Esophagus (tissue), 2 donors: ENCODE measurements around the gene DLK1. TPM values are rescaled to one million over a fixed set of nuclear protein-coding genes. Genes with fewer than 3 reads are reported as not detected.

Experiments
- H3K27ac ChIP-seq, 2 donors: one replicate each; pipeline ENCODE4 v1.5.1; 2013; ENCODE audit warnings: low read depth in 2 of 2, mild to moderate bottlenecking in 2 of 2, inconsistent platforms in 1 of 2, low read length in 1 of 2, moderate library complexity in 1 of 2
- H3K27me3 ChIP-seq, 2 donors: one replicate each; pipeline ENCODE4 v1.6.1; 2013; ENCODE audit warnings: low read length in 2 of 2, control low read depth in 1 of 2, mild to moderate bottlenecking in 1 of 2; ENCODE audit not compliant: insufficient read depth in 2 of 2, control insufficient read depth in 1 of 2
- H3K36me3 ChIP-seq, 2 donors: one replicate each; pipeline ENCODE4 v1.6.1; 2013; ENCODE audit warnings: low read length in 1 of 2; ENCODE audit not compliant: control insufficient read depth in 2 of 2, insufficient read depth in 2 of 2
- H3K4me1 ChIP-seq, 2 donors: one replicate each; pipeline ENCODE4 v1.6.1; 2013; ENCODE audit warnings: low read length in 1 of 2; ENCODE audit not compliant: control insufficient read depth in 2 of 2, insufficient read depth in 2 of 2
- H3K4me3 ChIP-seq, 2 donors: one replicate each; pipeline ENCODE4 v1.5.1; 2013; ENCODE audit warnings: low read length in 2 of 2, mild to moderate bottlenecking in 2 of 2, low read depth in 1 of 2, moderate library complexity in 1 of 2
- H3K9me3 ChIP-seq, 2 donors: one replicate each; pipeline ENCODE4 v1.6.1; 2013; ENCODE audit warnings: mild to moderate bottlenecking in 2 of 2, low read depth in 1 of 2, low read length in 1 of 2, moderate library complexity in 1 of 2; ENCODE audit not compliant: control insufficient read depth in 2 of 2, insufficient read depth in 1 of 2
- WGBS, 2 donors: extraction: QIAGEN DNeasy Blood & Tissue Kit; methylation state at CpG; one replicate each; pipeline ENCODE4 v1.1.7; 2013; 5-methylcytosine and 5-hydroxymethylcytosine counted together
- polyA plus RNA-seq, 2 donors: library from polyadenylated mRNA; stranded (reverse); fragments of 200-250 nt; gene quantifications; one replicate each; pipeline ENCODE4 v1.2.3, GENCODE V29; 2013
- donor health status: healthy with polysubstance abuse.
- donor health status: Bipolar disorder and iron deficiency.

The DLK1 gene
- polyA plus RNA-seq, 2 donors = 0.16 TPM; not detected in 1

DNA sequence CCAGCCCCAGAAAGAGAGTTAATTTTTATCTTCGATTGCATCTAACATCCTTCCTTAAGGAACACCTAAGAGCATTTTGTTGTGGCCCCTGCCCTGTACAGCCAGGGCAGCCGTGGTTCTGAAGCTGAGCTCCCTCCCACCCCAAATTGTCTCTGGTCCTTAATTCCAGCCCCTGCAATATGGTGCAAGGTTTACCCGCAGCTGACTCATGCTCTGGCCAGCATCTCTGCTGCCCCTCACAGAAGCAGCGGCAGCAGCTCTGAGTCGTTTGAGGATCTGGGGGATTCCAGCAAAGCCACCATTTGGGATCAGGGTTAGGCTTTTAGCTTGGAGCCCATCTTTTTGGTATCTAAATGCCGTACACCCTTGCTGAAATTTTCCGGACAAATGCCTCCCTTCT, 3.3 kb downstream of the DLK1 start:
- Histone ChIP-seq H3K36me3 (no peaks in the 10 kb centered on the region), H3K27ac (no peak overlapping the region), H3K4me3 (no peak overlapping the region), H3K27me3 (peaks cover 9 to 10% of the 10 kb centered on the region in 2 donors), H3K9me3 (peaks cover 0 to 8% of the 10 kb centered on the region in 2 donors), H3K4me1 (no peaks in the 10 kb centered on the region)
- WGBS, 2 donors = 54 to 61% methylated on average over 7 of the region's 7 CpGs

DNA sequence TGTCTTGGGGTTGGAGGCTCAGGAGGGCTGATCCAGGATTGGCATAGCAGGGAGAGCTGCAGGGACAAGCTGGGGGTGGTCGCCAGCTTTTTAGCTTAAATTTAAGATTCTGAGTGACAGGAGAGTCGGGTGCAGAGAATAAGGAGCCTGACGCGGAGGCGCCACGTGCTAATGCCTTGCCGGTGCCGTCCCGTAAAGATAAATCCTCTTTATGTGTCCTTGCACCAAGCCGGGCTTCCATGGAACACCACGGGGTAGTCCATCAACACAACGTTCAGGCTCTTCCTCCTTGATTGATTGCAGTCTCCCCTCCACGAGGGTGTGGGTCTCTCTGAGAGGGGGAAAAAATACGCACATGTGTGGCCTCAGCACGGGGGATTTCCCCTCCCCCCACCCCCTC, 3.9 kb downstream of the DLK1 start:
- 49 to 51% methylated on average over 15 of the region's 15 CpGs for WGBS, 2 donors
- Histone ChIP-seq H3K36me3 (no peaks in the 10 kb centered on the region), H3K4me1 (no peaks in the 10 kb centered on the region), H3K4me3 (no peak overlapping the region), H3K9me3 (peaks cover 0 to 5% of the 10 kb centered on the region in 2 donors), H3K27ac (no peak overlapping the region), H3K27me3 (peaks cover 9 to 10% of the 10 kb centered on the region in 2 donors)

- H3K9me3 ChIP-seq = no peaks in the 10 kb centered on the region
- peaks cover 6 to 9% of the 10 kb centered on the region in 2 donors for H3K27me3 ChIP-seq
- no peaks in the 10 kb centered on the region for H3K4me1 ChIP-seq
- WGBS, 2 donors = 68 to 77% methylated on average over 7 of the region's 7 CpGs
- H3K36me3 ChIP-seq = no peaks in the 10 kb centered on the region
- H3K4me3 ChIP-seq = no peak overlapping the region
- no peak overlapping the region for H3K27ac ChIP-seq
These were observed 4.4 kb downstream of the DLK1 start for GRCh38 chr14:100731011-100731670.

DNA sequence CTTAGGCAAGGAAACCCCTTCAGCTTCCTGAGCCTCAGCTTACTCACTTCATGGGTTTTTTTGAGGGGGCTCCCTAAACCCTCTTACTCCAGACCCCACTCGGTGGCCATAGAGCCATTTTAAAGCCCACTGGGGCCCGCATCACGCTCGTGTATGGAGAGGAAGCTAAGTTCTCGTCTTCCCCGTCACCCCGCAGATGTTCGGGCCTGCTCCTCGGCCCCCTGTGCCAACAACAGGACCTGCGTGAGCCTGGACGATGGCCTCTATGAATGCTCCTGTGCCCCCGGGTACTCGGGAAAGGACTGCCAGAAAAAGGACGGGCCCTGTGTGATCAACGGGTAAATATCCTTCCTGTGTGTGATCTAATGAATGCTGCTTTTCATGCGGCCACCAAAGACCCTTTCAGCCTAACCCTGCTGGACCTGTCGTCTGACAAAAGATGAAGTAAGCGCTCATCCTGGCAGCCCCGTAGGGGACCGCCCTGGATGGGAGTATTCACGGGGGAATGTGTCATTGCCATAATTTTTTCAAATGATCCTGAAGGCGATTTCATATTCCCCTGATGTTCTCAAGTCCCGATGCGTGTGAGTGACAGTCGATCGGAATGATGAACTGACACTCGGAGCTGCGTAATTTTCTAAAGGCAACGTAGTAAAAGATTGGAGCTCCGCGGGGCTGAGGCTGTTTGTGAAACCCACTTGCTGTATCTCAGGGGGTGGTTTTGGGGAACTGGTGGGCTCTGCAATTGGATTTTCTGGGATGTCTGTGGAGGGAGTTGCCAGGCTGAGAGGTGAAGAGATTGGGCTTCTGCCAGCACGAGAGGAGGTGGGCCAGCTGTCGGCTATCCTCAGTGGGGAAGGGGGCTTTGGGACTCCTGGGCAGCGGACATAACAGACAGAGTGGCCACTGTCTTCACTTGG, 5.4 kb downstream of the DLK1 start:
- Histone ChIP-seq H3K4me1 (no peaks in the 10 kb centered on the region), H3K27ac (no peak overlapping the region), H3K27me3 (peaks cover 2 to 5% of the 10 kb centered on the region in 2 donors), H3K9me3 (no peaks in the 10 kb centered on the region), H3K36me3 (no peaks in the 10 kb centered on the region), H3K4me3 (no peak overlapping the region)
- 83 to 86% methylated on average over 34 of the region's 34 CpGs for WGBS, 2 donors

DNA sequence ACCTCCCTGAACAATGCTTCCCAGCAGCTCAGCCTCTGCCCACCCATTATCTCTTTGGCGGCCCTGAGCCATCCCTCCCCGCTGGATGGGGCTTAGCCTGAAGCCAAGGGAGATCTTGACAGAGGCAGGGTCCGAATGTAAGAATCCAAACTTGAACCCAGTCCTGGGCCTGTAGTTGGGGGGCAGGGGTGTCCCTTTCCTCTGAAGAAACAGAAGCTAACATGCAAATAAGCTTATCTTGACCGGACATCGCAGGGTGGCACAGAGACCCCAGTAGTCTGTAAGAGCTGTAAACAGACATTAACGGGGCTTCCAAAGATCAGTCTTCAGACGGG, 6.0 kb downstream of the DLK1 start:
- H3K27ac ChIP-seq = no peak overlapping the region
- H3K36me3 ChIP-seq = no peaks in the 10 kb centered on the region
- H3K4me1 ChIP-seq = no peaks in the 10 kb centered on the region
- no peaks in the 10 kb centered on the region for H3K9me3 ChIP-seq
- no peak overlapping the region for H3K4me3 ChIP-seq
- 72 to 74% methylated on average over 7 of the region's 7 CpGs for WGBS, 2 donors
- no peaks in the 10 kb centered on the region for H3K27me3 ChIP-seq

DNA sequence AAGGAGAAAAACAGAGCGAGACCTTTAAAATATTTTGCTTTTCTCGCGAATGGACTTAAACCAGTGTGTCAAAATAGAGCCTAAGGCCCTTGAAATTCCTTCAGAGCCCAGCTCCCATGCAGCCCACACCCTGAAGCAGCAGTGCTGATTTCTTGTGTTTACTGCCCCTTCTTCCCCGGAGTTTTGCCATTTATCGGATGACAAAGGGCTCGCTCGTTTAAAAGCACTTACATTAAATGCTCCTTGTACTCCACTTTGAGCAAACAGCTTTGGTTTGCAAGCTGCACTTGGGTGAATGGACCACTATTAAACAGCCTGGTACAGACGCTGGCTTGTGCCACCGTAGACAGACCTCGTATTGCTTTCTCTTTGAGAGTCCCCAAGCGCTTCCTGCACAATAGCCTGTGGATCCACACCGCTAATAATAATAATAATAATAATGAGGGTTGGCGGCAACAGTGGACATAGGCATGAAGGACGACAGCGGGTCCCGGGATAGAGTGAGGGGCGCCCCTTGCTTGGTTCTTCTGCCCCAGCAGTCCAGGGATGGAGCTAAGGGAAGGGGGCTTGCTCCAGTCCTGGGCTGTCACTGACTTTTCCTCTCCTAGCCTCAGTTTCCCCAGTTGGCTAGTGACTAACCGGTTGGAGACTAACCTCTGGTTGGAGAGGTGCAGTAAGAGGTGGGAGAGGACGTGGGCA, 6.6 kb downstream of the DLK1 start:
- Histone ChIP-seq H3K27me3 (no peaks in the 10 kb centered on the region), H3K4me3 (no peak overlapping the region), H3K27ac (no peak overlapping the region), H3K4me1 (no peaks in the 10 kb centered on the region), H3K36me3 (no peaks in the 10 kb centered on the region), H3K9me3 (no peaks in the 10 kb centered on the region)
- WGBS, 2 donors = 80 to 81% methylated on average over 19 of the region's 19 CpGs

DNA sequence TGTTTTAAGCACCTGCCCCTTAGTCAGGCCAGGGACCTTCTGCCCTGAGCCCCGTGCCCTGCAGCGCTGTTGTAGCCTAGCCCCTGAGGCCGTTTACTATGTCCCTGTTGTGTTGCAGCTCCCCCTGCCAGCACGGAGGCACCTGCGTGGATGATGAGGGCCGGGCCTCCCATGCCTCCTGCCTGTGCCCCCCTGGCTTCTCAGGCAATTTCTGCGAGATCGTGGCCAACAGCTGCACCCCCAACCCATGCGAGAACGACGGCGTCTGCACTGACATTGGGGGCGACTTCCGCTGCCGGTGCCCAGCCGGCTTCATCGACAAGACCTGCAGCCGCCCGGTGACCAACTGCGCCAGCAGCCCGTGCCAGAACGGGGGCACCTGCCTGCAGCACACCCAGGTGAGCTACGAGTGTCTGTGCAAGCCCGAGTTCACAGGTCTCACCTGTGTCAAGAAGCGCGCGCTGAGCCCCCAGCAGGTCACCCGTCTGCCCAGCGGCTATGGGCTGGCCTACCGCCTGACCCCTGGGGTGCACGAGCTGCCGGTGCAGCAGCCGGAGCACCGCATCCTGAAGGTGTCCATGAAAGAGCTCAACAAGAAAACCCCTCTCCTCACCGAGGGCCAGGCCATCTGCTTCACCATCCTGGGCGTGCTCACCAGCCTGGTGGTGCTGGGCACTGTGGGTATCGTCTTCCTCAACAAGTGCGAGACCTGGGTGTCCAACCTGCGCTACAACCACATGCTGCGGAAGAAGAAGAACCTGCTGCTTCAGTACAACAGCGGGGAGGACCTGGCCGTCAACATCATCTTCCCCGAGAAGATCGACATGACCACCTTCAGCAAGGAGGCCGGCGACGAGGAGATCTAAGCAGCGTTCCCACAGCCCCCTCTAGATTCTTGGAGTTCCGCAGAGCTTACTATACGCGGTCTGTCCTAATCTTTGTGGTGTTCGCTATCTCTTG, 7.6 kb downstream of the DLK1 start:
- 91% methylated on average over 52 of the region's 52 CpGs for WGBS, 2 donors
- Histone ChIP-seq H3K9me3 (no peaks in the 10 kb centered on the region), H3K4me1 (no peaks in the 10 kb centered on the region), H3K4me3 (no peak overlapping the region), H3K27ac (no peak overlapping the region), H3K27me3 (no peaks in the 10 kb centered on the region), H3K36me3 (no peaks in the 10 kb centered on the region)

- H3K27ac ChIP-seq = no peak overlapping the region
- no peaks in the 10 kb centered on the region for H3K9me3 ChIP-seq
- no peaks in the 10 kb centered on the region for H3K36me3 ChIP-seq
- no peak overlapping the region for H3K4me3 ChIP-seq
- no peaks in the 10 kb centered on the region for H3K4me1 ChIP-seq
- WGBS, 2 donors = 90 to 91% methylated on average over 17 of the region's 17 CpGs
- H3K27me3 ChIP-seq = no peaks in the 10 kb centered on the region
These were observed 8.6 kb downstream of the DLK1 start for GRCh38 chr14:100735271-100735670.
